SU-DHL-6 (cell line): Measurements from ENCODE around the gene PSG4.
"Not testable (repeated sequence)": the region's sequence is repeated elsewhere in the genome, so short reads cannot be mapped to it uniquely, and the experiment has no call there.

Source experiments
- CTCF ChIP-seq: fragments of 200-600 bp; sonication (generic); IDR thresholded peaks from one replicate; pipeline ENCODE4 v1.5.1; 2017; ENCODE audit warnings: antibody characterized with exemption, mild to moderate bottlenecking, low read length, moderate library complexity; ENCODE audit not compliant: insufficient read depth, poor library complexity, severe bottlenecking
- EZH2phosphoT487 ChIP-seq: fragments of 200-600 bp; sonication (generic), shearing (Covaris generic); conservative IDR thresholded peaks from 2 replicates; pipeline ENCODE4 v1.6.1; 2018; ENCODE audit warnings: mild to moderate bottlenecking, antibody characterized with exemption, low read length, moderate library complexity, mixed read lengths

DNA sequence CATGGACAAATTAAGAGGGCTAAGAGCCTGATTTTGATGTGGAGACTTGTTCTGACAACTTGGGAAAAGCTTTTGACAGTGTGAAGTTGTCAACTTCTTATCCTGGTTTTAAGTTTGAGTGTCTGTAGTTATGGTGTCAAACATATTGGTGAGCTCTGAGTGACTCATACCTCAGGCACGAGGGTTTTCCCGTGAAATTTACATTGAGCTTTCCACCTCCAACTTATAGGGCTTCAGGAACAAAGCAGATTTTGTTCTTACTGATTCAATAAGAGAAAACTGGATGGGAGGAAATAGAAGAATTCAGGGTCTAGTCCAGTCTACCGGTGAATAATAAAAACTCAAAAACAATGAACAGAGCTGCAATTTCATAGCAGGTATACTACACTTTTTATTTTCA lies 30.2 kb upstream of the PSG4 start:
- TF ChIP-seq CTCF, EZH2phosphoT487: not testable (repeated sequence)
